GOT3 (cell line): ENCODE results near the gene NCBP1.
A peak's percentile ranks its signal among the peaks of the same experiment; 100 is the strongest.

Experiments
- DNase-seq: peaks from one replicate; lab custom pipeline; 2025; ENCODE audit warnings: mixed read lengths; lab: John Stamatoyannopoulos, UW

The NCBP1 gene

GRCh38 chr9:97623946-97624345, 9.7 kb upstream of the NCBP1 start:
- no peak for DNase-seq

GRCh38 chr9:97625620-97626019, 8.0 kb upstream of the NCBP1 start:
- DNase-seq, result no peak

- no peak for DNase-seq
These were observed 6.0 kb upstream of the NCBP1 start for GRCh38 chr9:97627624-97628023.

- DNase-seq, result no peak
These were observed 5.0 kb upstream of the NCBP1 start for GRCh38 chr9:97628668-97629067.

- DNase-seq, result no peak
These were observed 4.5 kb upstream of the NCBP1 start for GRCh38 chr9:97629156-97629555.

- DNase-seq, result no peak
These were observed 3.0 kb upstream of the NCBP1 start for GRCh38 chr9:97630591-97630990.

GRCh38 chr9:97632248-97632984, 1.2 kb upstream of the NCBP1 start:
- peak; percentile 14 for DNase-seq

GRCh38 chr9:97633859-97634490, 354 bp downstream of the NCBP1 start:
- DNase-seq, result no peak

GRCh38 chr9:97635026-97635425, 1.4 kb downstream of the NCBP1 start:
- no peak for DNase-seq

GRCh38 chr9:97636903-97637302, 3.3 kb downstream of the NCBP1 start:
- DNase-seq, result no peak

GRCh38 chr9:97638666-97639065, 5.0 kb downstream of the NCBP1 start:
- DNase-seq, result no peak

- DNase-seq, result no peak
These were observed 6.7 kb downstream of the NCBP1 start for GRCh38 chr9:97640325-97640724.

- DNase-seq, result no peak
These were observed 12.1 kb downstream of the NCBP1 start for GRCh38 chr9:97645720-97646119.

- DNase-seq, result no peak
These were observed 14.4 kb downstream of the NCBP1 start for GRCh38 chr9:97647996-97648395.

- DNase-seq, result no peak
These were observed 18.0 kb downstream of the NCBP1 start for GRCh38 chr9:97651646-97652045.

- no peak for DNase-seq
These were observed 25.1 kb downstream of the NCBP1 start for GRCh38 chr9:97658707-97659106.

- no peak for DNase-seq
These were observed 26.1 kb downstream of the NCBP1 start for GRCh38 chr9:97659771-97660170.

- DNase-seq, result no peak
These were observed 26.7 kb downstream of the NCBP1 start for GRCh38 chr9:97660340-97660739.

GRCh38 chr9:97660847-97661246, 27.2 kb downstream of the NCBP1 start:
- no peak for DNase-seq

- no peak for DNase-seq
These were observed 32.1 kb downstream of the NCBP1 start for GRCh38 chr9:97665742-97666141.

- DNase-seq, result no peak
These were observed 33.5 kb downstream of the NCBP1 start for GRCh38 chr9:97666907-97667686.

- no peak for DNase-seq
These were observed 34.9 kb downstream of the NCBP1 start for GRCh38 chr9:97668485-97668884.

GRCh38 chr9:97670586-97670985, 37.0 kb downstream of the NCBP1 start:
- DNase-seq, result no peak
